Astrocyte (in vitro differentiated cells and primary cell): Measurements from ENCODE around the gene ABHD4.
"Not testable (repeated sequence)": the region's sequence is repeated elsewhere in the genome, so short reads cannot be mapped to it uniquely, and the experiment has no call there.

ENCODE experiments used
- EZH2 ChIP-seq: IDR thresholded peaks from 2 replicates; pipeline ENCODE4 v1.6.1; 2012; ENCODE audit warnings: mild to moderate bottlenecking, low read length, inconsistent platforms; ENCODE audit not compliant: insufficient read depth
- TF ChIP-seq, protein P1 (sequence below): IDR thresholded peaks from 2 replicates; pipeline ENCODE4 v1.5.1; 2011; ENCODE audit warnings: low read depth, mild to moderate bottlenecking, inconsistent platforms, low read length, moderate library complexity; ENCODE audit not compliant: insufficient read depth

- TF ChIP-seq, protein P1, sequence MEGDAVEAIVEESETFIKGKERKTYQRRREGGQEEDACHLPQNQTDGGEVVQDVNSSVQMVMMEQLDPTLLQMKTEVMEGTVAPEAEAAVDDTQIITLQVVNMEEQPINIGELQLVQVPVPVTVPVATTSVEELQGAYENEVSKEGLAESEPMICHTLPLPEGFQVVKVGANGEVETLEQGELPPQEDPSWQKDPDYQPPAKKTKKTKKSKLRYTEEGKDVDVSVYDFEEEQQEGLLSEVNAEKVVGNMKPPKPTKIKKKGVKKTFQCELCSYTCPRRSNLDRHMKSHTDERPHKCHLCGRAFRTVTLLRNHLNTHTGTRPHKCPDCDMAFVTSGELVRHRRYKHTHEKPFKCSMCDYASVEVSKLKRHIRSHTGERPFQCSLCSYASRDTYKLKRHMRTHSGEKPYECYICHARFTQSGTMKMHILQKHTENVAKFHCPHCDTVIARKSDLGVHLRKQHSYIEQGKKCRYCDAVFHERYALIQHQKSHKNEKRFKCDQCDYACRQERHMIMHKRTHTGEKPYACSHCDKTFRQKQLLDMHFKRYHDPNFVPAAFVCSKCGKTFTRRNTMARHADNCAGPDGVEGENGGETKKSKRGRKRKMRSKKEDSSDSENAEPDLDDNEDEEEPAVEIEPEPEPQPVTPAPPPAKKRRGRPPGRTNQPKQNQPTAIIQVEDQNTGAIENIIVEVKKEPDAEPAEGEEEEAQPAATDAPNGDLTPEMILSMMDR = not testable (repeated sequence)
- TF ChIP-seq EZH2 = not testable (repeated sequence)
Observed at GRCh38 chr14:22566266-22566665, 31.8 kb upstream of the ABHD4 start.
